Esophagus muscularis mucosa (tissue), 4 donors: ENCODE results near the gene TRIM46.

Source experiments
- CTCF ChIP-seq, 3 experiments: fragments of 200-600 bp in 2 of 3; fragments of 450-650 bp in 1 of 3; sonication (generic) in 2 of 3; IDR thresholded peaks; one replicate each; pipeline ENCODE4 v1.5.1; 2017 to 2019; ENCODE audit warnings: antibody characterized with exemption in 3 of 3, mild to moderate bottlenecking in 2 of 3, moderate library complexity in 1 of 3
- EP300 ChIP-seq: sonication (generic); formaldehyde crosslinking; IDR thresholded peaks from one replicate; pipeline ENCODE4 v1.6.1; 2017; ENCODE audit warnings: antibody characterized with exemption
- POLR2A ChIP-seq: fragments of 450-650 bp; IDR thresholded peaks from one replicate; pipeline ENCODE4 v1.6.1; 2017; ENCODE audit warnings: antibody characterized with exemption, moderate library complexity, mild to moderate bottlenecking, low read depth
- POLR2AphosphoS5 ChIP-seq, 2 donors: sonication (generic); formaldehyde crosslinking; IDR thresholded peaks; one replicate each; pipeline ENCODE4 v1.6.1; 2017; ENCODE audit warnings: antibody characterized with exemption in 2 of 2

GRCh38 chr1:155227261-155228095 is 53.8 kb downstream of the TRIM46 start:
- no peak for TF ChIP-seq CTCF (IDR thresholded peaks at IDR 0.05)
- TF ChIP-seq POLR2A, result peak; percentile 51
- TF ChIP-seq EP300, result no peak
- TF ChIP-seq POLR2AphosphoS5 (IDR thresholded peaks at IDR 0.05), result peak; percentile 91 to 93
